Mesenchymal stem cell (in vitro differentiated cells and primary cell): ENCODE data around the gene LASP1NB.
A peak's percentile ranks its signal among the peaks of the same experiment; 100 is the strongest.

ENCODE experiments used
- DNase-seq: peaks from one replicate; pipeline ENCODE4 v3.0.0-alpha.2; 2013
- H2AFZ ChIP-seq: one replicate; pipeline ENCODE4 v1.6.1; 2013; ENCODE audit warnings: low read depth, mild to moderate bottlenecking, control low read depth, inconsistent platforms, low read length, moderate library complexity
- H2AK5ac ChIP-seq: 2 replicates; pipeline ENCODE4 v1.6.1; 2013; ENCODE audit warnings: low read length, moderate library complexity, mild to moderate bottlenecking, inconsistent platforms; ENCODE audit not compliant: severe bottlenecking
- H2BK120ac ChIP-seq: one replicate; pipeline ENCODE4 v1.6.1; 2013; ENCODE audit warnings: low read depth, mild to moderate bottlenecking, inconsistent platforms, low read length, moderate library complexity
- H2BK12ac ChIP-seq, 2 experiments: one replicate each; pipeline ENCODE4 v1.6.1; 2013; ENCODE audit warnings: inconsistent platforms in 2 of 2, low read length in 2 of 2, mild to moderate bottlenecking in 2 of 2, moderate library complexity in 2 of 2, control low read depth in 1 of 2
- H2BK15ac ChIP-seq: one replicate; pipeline ENCODE4 v1.6.1; 2013; ENCODE audit warnings: mild to moderate bottlenecking, low read depth, inconsistent platforms; ENCODE audit not compliant: poor library complexity, severe bottlenecking
- H2BK5ac ChIP-seq: 2 replicates; pipeline ENCODE4 v1.6.1; 2013; ENCODE audit warnings: low read depth, mild to moderate bottlenecking, low read length, control low read depth, inconsistent platforms; ENCODE audit not compliant: poor library complexity, severe bottlenecking
- H3K14ac ChIP-seq, 2 experiments: one replicate each; pipeline ENCODE4 v1.6.1; 2013; ENCODE audit warnings: inconsistent platforms in 2 of 2, low read length in 2 of 2, control low read depth in 1 of 2, mild to moderate bottlenecking in 1 of 2, moderate library complexity in 1 of 2
- H3K18ac ChIP-seq, 2 experiments: one replicate each; pipeline ENCODE4 v1.6.1; 2013; ENCODE audit warnings: inconsistent platforms in 2 of 2, low read length in 2 of 2, control low read depth in 1 of 2, low read depth in 1 of 2, mild to moderate bottlenecking in 1 of 2
- H3K23ac ChIP-seq, 2 experiments: one replicate each; pipeline ENCODE4 v1.6.1; 2013; ENCODE audit warnings: inconsistent platforms in 2 of 2, low read length in 2 of 2, mild to moderate bottlenecking in 2 of 2, moderate library complexity in 2 of 2, control low read depth in 1 of 2
- H3K27ac ChIP-seq: 2 replicates; pipeline ENCODE4 v1.5.1; 2013; ENCODE audit warnings: mild to moderate bottlenecking, moderate library complexity, low read length, control low read depth, inconsistent platforms; ENCODE audit not compliant: poor library complexity, severe bottlenecking
- H3K27me3 ChIP-seq, 2 experiments: 2 replicates each; pipeline versions ENCODE4 v1.6.1 to v1.7.0; 2013; ENCODE audit warnings: low read length in 2 of 2, mild to moderate bottlenecking in 2 of 2, moderate library complexity in 2 of 2, control low read depth in 1 of 2, inconsistent platforms in 1 of 2; ENCODE audit not compliant: control insufficient read depth in 1 of 2, insufficient read depth in 1 of 2
- H3K36me3 ChIP-seq, 2 experiments: 2 replicates each; pipeline versions ENCODE4 v1.6.1 to v1.7.0; 2013; ENCODE audit warnings: low read length in 2 of 2, control low read depth in 1 of 2, inconsistent platforms in 1 of 2, low read depth in 1 of 2, mild to moderate bottlenecking in 1 of 2; ENCODE audit not compliant: insufficient read depth in 2 of 2, control insufficient read depth in 1 of 2
- H3K4ac ChIP-seq, 2 experiments: one replicate each; pipeline ENCODE4 v1.6.1; 2013; ENCODE audit warnings: inconsistent platforms in 2 of 2, low read length in 2 of 2, mild to moderate bottlenecking in 2 of 2, moderate library complexity in 2 of 2, control low read depth in 1 of 2, low read depth in 1 of 2
- H3K4me1 ChIP-seq: 2 replicates; pipeline ENCODE4 v1.6.1; 2013; ENCODE audit warnings: low read depth, low read length, control low read depth; ENCODE audit not compliant: control insufficient read depth, insufficient read depth
- H3K4me2 ChIP-seq: 2 replicates; pipeline ENCODE4 v1.6.1; 2013; ENCODE audit warnings: low read length, mild to moderate bottlenecking, inconsistent platforms; ENCODE audit not compliant: poor library complexity, severe bottlenecking
- H3K4me3 ChIP-seq, 2 experiments: 2 replicates each; pipeline versions ENCODE4 v1.5.1 to v1.7.0; 2013; ENCODE audit warnings: low read length in 2 of 2, mild to moderate bottlenecking in 2 of 2, control low read depth in 1 of 2, low read depth in 1 of 2; ENCODE audit not compliant: insufficient read depth in 1 of 2
- H3K79me1 ChIP-seq: replicated peaks from 2 replicates; pipeline ENCODE4 v1.6.1; 2013; ENCODE audit warnings: mild to moderate bottlenecking, control low read depth, low read length, inconsistent platforms; ENCODE audit not compliant: poor library complexity, severe bottlenecking
- H3K9ac ChIP-seq: 2 replicates; pipeline ENCODE4 v1.7.0; 2013; ENCODE audit warnings: mild to moderate bottlenecking, low read length, moderate library complexity
- H3K9me3 ChIP-seq: 2 replicates; pipeline ENCODE4 v1.7.0; 2013; ENCODE audit warnings: mild to moderate bottlenecking, low read length; ENCODE audit not compliant: control insufficient read depth
- H4K8ac ChIP-seq: one replicate; pipeline ENCODE4 v1.6.1; 2013; ENCODE audit warnings: inconsistent platforms, mild to moderate bottlenecking, low read length, moderate library complexity
- H4K91ac ChIP-seq: one replicate; pipeline ENCODE4 v1.6.1; 2013; ENCODE audit warnings: mild to moderate bottlenecking, low read length, inconsistent platforms
- WGBS: methylation state at CpG from one replicate; pipeline ENCODE4 v1.1.7; 2013; ENCODE audit warnings: mixed read lengths; 5-methylcytosine and 5-hydroxymethylcytosine counted together

The LASP1NB gene

DNA sequence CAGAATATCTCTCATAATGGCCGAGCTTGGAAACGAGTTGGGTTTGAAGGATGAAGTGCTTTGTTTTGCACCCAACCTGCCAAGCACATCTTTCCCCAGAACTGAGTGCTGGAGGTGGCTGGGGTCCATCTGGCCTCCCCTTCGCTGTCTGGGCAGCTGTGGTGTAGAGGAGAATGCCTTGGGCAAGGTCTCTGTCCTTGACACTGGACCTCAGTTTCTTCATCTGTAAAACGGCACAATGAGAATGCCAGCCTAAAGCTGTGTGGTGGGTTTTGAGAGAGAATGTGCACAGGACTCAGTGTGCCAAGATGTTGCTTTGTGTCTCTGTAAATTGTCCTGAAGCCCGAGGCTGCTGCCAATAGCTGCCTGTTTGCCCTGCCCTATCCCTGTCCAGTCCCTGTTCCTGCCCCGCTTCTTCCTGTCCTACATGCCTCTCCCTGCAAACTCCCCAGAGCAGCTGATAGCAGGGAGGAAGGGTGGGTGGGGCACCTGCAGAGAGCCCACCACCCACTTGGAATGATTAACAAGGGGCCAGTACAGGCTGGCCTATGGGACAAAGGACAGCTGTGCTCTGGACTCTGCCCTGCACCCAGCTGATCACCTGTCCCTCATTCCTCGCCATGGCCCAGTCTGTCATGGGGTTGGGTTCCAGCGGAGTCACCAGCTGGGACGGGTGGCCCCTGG is 40.2 kb upstream of the LASP1NB start:
- no peak overlapping the region for H2BK5ac ChIP-seq
- H3K79me1 ChIP-seq, result peaks cover 2% of the 10 kb centered on the region
- peak overlapping the region; percentile 13 for H4K8ac ChIP-seq
- H3K4ac ChIP-seq, result no peak overlapping the region
- no peaks in the 10 kb centered on the region for H3K9me3 ChIP-seq
- H2BK12ac ChIP-seq, result no peak overlapping the region
- no peak overlapping the region for H2BK15ac ChIP-seq
- no peak overlapping the region for H3K14ac ChIP-seq
- 87% methylated on average over 7 of the region's 9 CpGs for WGBS
- peak overlapping the region in 1 of 2 experiments; percentile 40 for H3K23ac ChIP-seq
- H3K27me3 ChIP-seq, result no peaks in the 10 kb centered on the region
- H3K27ac ChIP-seq, result no peak overlapping the region
- H3K4me2 ChIP-seq, result no peak overlapping the region
- H3K4me3 ChIP-seq, result no peak overlapping the region
- H3K36me3 ChIP-seq, result peaks cover 79 to 81% of the 10 kb centered on the region in 2 experiments
- no peak for DNase-seq
- H4K91ac ChIP-seq, result no peak overlapping the region
- H3K18ac ChIP-seq, result peak overlapping the region; percentile 25 to 28
- H2AK5ac ChIP-seq, result no peak overlapping the region
- no peak overlapping the region for H3K9ac ChIP-seq
- H2AFZ ChIP-seq, result no peak overlapping the region
- H3K4me1 ChIP-seq, result peaks cover 62% of the 10 kb centered on the region
- H2BK120ac ChIP-seq, result no peak overlapping the region

DNA sequence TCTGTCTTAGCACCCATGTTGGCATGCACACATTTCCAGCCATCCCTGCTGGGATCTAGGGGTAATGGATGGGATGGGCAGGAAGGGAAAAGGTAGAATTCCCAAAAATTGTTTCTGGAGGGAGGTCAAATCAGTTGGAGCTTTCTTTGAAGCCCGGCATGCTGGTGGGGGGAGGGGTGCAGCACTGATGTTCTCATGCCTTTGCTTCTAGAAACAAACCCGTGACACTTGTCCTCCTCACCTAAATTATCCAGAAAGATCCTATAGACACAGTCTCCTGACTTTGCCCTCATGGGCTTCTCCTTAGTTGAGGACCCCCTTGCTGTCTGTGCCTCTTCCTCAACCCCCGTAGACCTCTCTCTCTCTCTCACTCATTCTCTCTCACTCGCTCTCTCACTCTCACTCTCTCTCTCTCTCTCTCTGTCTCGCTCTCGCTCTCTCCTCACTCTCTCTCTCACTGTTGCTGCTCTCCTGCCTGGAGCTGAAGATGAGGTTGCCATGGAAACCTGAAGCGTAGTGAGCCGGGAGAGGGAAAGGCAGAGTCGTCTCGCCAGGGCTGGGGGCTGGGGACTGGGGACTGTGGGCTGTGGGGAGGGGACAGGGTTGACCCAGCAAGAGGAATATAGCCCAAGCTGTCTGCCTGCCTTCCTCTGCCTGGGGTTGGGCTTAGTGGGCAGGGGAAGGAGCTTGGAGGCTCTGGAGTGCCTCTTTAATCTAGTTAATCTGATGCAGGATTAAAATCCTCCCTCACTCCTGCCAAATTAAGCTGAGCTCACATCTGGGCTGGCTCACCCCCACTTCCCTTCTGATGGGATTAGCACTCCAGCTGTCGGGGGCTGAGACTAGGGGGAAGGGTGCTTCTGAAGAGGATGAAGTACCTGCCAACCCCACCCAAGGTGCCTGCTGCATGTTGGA is 39.4 kb upstream of the LASP1NB start:
- Histone ChIP-seq H3K27ac (no peak overlapping the region), H2BK15ac (no peak overlapping the region), H2BK12ac (no peak overlapping the region), H3K14ac (no peak overlapping the region), H3K9ac (no peak overlapping the region), H3K23ac (peak overlapping the region in 1 of 2 experiments; percentile 40), H3K27me3 (no peaks in the 10 kb centered on the region), H2AK5ac (no peak overlapping the region), H2AFZ (no peak overlapping the region), H3K36me3 (peaks cover 81 to 83% of the 10 kb centered on the region in 2 experiments), H2BK120ac (no peak overlapping the region), H4K8ac (no peak overlapping the region), H3K4me2 (no peak overlapping the region), H3K9me3 (no peaks in the 10 kb centered on the region), H3K79me1 (peaks cover 2% of the 10 kb centered on the region), H3K4ac (no peak overlapping the region), H3K4me3 (no peak overlapping the region), H3K18ac (no peak overlapping the region), H2BK5ac (no peak overlapping the region), H4K91ac (no peak overlapping the region), H3K4me1 (peaks cover 54% of the 10 kb centered on the region)
- peak; percentile 60 for DNase-seq
- WGBS, result 45% methylated on average over 8 of the region's 11 CpGs

DNA sequence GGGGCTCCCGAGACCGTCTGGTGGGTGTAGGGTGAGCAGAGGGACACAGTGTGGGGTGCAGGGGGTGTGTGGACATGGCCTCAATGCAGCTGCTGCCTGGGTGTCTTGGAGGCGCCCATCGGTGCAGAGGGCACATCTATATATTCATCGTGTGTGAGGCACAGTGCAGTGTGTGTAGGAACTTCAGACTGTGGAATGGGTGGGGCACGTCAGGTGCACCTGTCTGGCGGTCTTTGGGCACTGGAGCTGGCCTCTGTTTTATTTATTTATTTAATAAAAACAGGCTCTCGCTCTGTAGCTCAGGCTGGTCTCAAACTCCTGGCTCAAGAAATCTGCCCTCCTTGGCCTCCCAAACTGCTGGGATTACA is 38.8 kb upstream of the LASP1NB start:
- Histone ChIP-seq H3K4me2 (no peak overlapping the region), H3K4me3 (no peak overlapping the region), H3K4ac (no peak overlapping the region), H3K23ac (no peak overlapping the region), H3K14ac (no peak overlapping the region), H3K9ac (no peak overlapping the region), H2AFZ (no peak overlapping the region), H3K4me1 (peaks cover 47% of the 10 kb centered on the region), H3K9me3 (no peaks in the 10 kb centered on the region), H3K27me3 (no peaks in the 10 kb centered on the region), H3K79me1 (peaks cover 4% of the 10 kb centered on the region), H4K8ac (no peak overlapping the region), H2BK15ac (no peak overlapping the region), H2AK5ac (no peak overlapping the region), H3K27ac (no peak overlapping the region), H3K36me3 (peaks cover 81 to 83% of the 10 kb centered on the region in 2 experiments), H2BK5ac (no peak overlapping the region), H2BK12ac (no peak overlapping the region), H3K18ac (no peak overlapping the region), H4K91ac (no peak overlapping the region), H2BK120ac (no peak overlapping the region)
- DNase-seq, result no peak
- WGBS, result 95% methylated on average over 7 of the region's 8 CpGs

DNA sequence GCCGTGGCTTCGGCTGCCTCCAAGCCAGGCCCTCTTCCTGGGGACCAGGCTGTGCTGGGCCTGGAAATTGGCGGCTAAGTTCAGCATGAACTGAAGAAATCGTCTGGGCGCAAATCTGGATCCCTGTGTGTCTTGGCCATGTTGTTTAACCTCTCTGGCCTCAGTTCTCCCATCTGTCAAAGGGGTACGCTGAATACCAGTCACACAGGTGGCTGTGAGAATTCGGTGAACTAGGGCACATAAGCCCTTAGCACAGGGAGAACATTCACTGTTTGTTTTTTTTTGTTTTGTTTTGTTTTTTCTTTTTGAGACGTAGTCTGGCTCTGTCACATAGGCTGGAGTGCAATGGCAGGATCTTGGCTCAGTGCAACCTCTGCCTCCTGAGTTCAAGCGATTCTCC is 36.6 kb upstream of the LASP1NB start:
- peaks cover 45% of the 10 kb centered on the region for H3K4me1 ChIP-seq
- no peak overlapping the region for H2AK5ac ChIP-seq
- no peak overlapping the region for H2BK15ac ChIP-seq
- no peak overlapping the region for H3K14ac ChIP-seq
- H2BK5ac ChIP-seq, result no peak overlapping the region
- H3K9ac ChIP-seq, result no peak overlapping the region
- no peak overlapping the region for H4K91ac ChIP-seq
- H2AFZ ChIP-seq, result no peak overlapping the region
- H3K18ac ChIP-seq, result no peak overlapping the region
- H3K27me3 ChIP-seq, result no peaks in the 10 kb centered on the region
- no peak overlapping the region for H3K23ac ChIP-seq
- H3K79me1 ChIP-seq, result peaks cover 12% of the 10 kb centered on the region
- H4K8ac ChIP-seq, result no peak overlapping the region
- H3K36me3 ChIP-seq, result peaks cover 84 to 86% of the 10 kb centered on the region in 2 experiments
- H3K4ac ChIP-seq, result no peak overlapping the region
- H3K9me3 ChIP-seq, result no peaks in the 10 kb centered on the region
- H2BK12ac ChIP-seq, result no peak overlapping the region
- no peak overlapping the region for H3K4me3 ChIP-seq
- 93% methylated on average over 9 of the region's 9 CpGs for WGBS
- no peak overlapping the region for H2BK120ac ChIP-seq
- no peak for DNase-seq
- H3K4me2 ChIP-seq, result no peak overlapping the region
- H3K27ac ChIP-seq, result no peak overlapping the region
